GM19397 (cell line): ENCODE results near the gene EIF2S2.
"Not testable (repeated sequence)": the region's sequence is repeated elsewhere in the genome, so short reads cannot be mapped to it uniquely, and the experiment has no call there.

Source experiments
- ATAC-seq: cut with Tn5 transposase; IDR thresholded peaks from one replicate; pipeline ENCODE4 v1.9.1; 2021; ENCODE audit warnings: mild to moderate bottlenecking, moderate library complexity; ENCODE audit not compliant: unreplicated experiment

EIF2S2 gene, protein sequence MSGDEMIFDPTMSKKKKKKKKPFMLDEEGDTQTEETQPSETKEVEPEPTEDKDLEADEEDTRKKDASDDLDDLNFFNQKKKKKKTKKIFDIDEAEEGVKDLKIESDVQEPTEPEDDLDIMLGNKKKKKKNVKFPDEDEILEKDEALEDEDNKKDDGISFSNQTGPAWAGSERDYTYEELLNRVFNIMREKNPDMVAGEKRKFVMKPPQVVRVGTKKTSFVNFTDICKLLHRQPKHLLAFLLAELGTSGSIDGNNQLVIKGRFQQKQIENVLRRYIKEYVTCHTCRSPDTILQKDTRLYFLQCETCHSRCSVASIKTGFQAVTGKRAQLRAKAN

GRCh38 chr20:34111702-34112599, at the start of gene EIF2S2:
Gene EIF2S2, minus strand, starts transcription at chr20:34112243. Its CDS starts 133 bp downstream, at chr20:34112110.
- peak; percentile 88 for ATAC-seq

- not testable (repeated sequence) for ATAC-seq
Measured at GRCh38 chr20:34157697-34158096, 45.7 kb upstream of the EIF2S2 start.

- ATAC-seq, result no peak
Measured at GRCh38 chr20:34155836-34156235, 43.8 kb upstream of the EIF2S2 start.

- not testable (repeated sequence) for ATAC-seq
Measured at GRCh38 chr20:34153169-34153568, 41.1 kb upstream of the EIF2S2 start.

- not testable (repeated sequence) for ATAC-seq
Measured at GRCh38 chr20:34152073-34152472, 40.0 kb upstream of the EIF2S2 start.

GRCh38 chr20:34150306-34151000, 38.4 kb upstream of the EIF2S2 start:
- ATAC-seq, result no peak

- no peak for ATAC-seq
Measured at GRCh38 chr20:34145280-34145819, 33.3 kb upstream of the EIF2S2 start.

GRCh38 chr20:34143951-34144350, 31.9 kb upstream of the EIF2S2 start:
- no peak for ATAC-seq

- no peak for ATAC-seq
Measured at GRCh38 chr20:34142121-34142520, 30.1 kb upstream of the EIF2S2 start.

- no peak for ATAC-seq
Measured at GRCh38 chr20:34141293-34141692, 29.2 kb upstream of the EIF2S2 start.

DNA sequence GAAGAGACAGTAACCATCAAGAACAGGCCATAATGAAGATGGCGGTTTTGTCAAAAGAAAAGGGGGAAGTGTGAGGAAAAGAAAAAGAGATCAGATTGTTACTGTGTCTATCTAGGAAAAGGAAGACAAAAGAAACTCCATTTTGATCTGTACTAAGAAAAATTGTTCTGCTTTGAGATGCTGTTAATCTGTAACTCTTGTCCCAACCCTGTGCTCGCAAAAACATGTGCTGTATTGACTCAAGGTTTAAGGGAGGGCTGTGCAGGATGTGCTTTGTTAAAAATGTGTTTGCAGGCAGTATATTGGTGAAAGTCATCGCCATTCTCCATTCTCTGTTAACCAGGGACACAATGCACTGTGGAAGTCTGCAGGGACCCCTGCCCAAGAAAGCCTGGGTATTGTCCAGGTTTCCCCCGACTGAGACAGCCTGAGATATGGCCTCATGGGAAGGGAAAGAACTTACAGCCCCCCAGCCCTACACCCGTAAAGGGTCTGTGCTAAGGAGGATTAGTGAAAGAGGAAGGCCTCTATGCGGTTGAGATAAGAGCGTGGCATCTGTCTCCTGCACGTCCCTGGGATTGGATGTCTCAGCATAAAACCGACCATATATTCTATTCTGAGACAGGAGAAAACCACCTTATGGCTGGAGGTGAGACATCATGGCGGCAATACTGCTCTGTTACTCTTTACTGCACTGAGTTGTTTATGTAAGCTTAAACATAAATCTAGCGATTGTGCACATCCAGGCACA, 23.7 kb upstream of the EIF2S2 start:
- not testable (repeated sequence) for ATAC-seq

- ATAC-seq, result not testable (repeated sequence)
Measured at GRCh38 chr20:34133365-34133860, 21.4 kb upstream of the EIF2S2 start.

DNA sequence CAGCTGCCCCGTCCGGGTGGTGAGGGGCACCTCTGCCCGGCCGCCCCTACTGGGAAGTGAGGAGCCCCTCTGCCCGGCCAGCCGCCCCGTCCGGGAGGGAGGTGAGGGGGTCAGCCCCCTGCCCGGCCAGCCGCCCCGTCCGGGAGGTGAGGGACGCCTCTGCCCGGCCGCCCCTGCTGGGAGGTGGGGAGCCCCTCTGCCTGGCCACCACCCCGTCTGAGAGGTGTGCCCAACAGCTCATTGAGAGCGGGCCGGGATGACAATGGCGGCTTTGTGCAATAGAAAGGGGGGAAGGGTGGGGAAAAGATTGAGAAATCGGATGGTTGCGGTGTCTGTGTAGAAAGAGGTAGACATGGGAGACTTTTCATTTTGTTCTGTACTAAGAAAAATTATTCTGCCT, 20.9 kb upstream of the EIF2S2 start:
- ATAC-seq, result not testable (repeated sequence)

- ATAC-seq, result not testable (repeated sequence)
Measured at GRCh38 chr20:34132491-34132890, 20.4 kb upstream of the EIF2S2 start.

- no peak for ATAC-seq
Measured at GRCh38 chr20:34131491-34131890, 19.4 kb upstream of the EIF2S2 start.

DNA sequence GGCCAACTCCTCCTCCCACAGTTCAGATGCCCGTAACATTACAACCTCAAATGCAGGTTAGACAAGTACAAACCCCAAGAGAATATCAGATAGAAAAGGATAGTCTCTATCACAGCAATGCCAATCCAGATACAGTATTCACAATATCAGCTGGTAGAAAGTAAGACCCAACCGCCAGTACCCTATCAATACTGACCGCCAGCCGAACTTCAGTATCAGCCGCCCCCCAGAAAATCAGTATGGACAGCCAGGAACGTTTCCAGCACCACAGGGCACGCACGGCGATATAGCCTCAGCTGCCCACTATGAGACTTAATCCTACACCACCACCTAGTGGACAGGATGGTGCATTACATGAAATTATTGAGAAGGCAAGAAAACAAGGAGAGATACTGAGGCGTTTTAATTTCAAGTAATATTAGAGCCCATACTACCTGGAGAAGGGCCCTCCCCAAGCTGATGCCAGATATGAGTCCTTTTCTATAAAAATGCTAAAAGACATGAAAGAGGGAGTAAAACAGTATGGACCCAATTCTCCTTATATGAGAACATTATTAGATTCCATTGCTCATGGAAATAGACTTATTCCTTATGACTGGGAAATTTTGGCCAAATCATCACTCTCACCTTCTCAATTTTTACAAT, 17.6 kb upstream of the EIF2S2 start:
- no peak for ATAC-seq

DNA sequence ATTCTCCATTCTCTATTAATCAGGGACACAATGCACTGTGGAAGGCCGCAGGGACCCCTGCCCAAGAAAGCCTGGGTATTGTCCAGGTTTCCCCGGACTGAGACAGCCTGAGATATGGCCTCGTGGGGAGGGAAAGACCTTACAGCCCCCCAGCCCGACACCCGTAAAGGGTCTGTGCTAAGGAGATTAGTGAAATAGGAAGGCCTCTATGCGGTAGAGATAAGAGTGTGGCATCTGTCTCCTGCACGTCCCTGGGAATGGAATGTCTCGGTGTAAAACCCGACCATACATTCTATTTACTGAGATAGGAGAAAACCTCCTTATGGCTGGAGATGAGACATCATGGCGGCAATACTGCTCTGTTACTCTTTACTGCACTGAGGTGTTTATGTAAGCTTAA, 15.7 kb upstream of the EIF2S2 start:
- ATAC-seq, result no peak

DNA sequence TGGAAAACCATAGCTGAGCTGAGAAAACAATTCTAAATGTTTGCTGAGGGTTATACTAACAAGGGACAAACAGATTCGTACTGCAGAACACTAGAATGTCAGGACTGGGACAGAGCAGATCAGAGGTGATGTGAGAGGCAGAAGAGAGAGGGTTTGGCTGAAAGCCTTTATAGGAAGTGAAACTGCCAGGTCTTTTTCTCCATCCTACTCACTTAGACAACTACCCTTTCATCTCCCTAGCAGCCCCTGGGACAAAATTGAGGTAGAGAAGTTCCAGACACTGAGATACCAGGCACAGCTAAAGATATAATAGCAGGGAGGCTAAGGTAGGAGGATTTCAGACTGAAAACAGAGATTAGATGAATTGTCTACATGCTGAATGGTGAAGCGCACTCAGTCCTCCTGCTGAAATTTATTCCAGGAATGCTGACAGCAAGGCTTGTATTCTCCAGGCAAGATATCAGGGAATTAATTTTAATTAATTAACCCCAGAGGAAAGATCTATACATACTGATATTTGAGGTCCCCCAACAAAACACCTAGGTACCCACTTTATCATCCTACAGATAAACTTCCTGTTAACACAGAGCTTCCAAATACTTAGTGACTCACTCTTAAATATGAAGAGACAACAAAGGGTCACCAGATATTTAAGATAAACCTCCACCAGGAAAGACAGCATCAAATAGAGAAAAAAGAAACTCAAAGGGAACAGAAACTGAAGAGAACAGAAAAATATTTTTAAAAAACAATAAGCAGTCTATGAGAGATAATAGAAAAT, 12.6 kb upstream of the EIF2S2 start:
- ATAC-seq, result peak; percentile 52

DNA sequence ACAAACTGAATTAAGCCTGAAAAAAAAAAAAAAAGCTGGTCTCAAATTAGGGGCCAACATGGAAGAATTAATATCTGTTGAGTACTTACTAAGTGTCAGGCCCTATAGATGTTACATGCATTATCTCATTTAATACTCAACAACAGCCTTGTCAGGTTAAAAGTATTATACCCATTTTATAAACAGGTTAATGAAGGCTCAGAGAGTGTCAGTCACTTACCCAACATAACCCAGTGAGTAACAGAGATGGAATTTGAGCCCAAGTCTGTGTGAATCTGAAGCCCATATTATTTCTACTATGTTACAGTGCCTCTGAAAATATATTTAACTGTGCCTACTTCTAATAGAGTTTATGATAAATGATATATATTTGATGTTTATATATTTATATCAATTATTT, 11.3 kb upstream of the EIF2S2 start:
- no peak for ATAC-seq
